IMR-90 (cell line): ENCODE measurements around the gene OPCML.

ENCODE experiments used
- CTCF ChIP-seq: conservative IDR thresholded peaks from 2 replicates; pipeline ENCODE4 v1.5.1; 2012; ENCODE audit warnings: mild to moderate bottlenecking, low read depth, low read length, improper control_type of control experiment
- FOS ChIP-seq: fragments of 150-350 bp; IDR thresholded peaks from 2 replicates; pipeline ENCODE4 v1.6.1; 2016; ENCODE audit warnings: low read depth, low read length
- MAFK ChIP-seq: IDR thresholded peaks from 2 replicates; pipeline ENCODE4 v1.6.1; 2012; ENCODE audit warnings: low read depth, low read length, improper control_type of control experiment
- MXI1 ChIP-seq: IDR thresholded peaks from 2 replicates; pipeline ENCODE4 v1.6.1; 2012; ENCODE audit warnings: low read depth, mild to moderate bottlenecking, low read length, moderate library complexity, borderline replicate concordance
- POLR2A ChIP-seq: IDR thresholded peaks from 2 replicates; pipeline ENCODE4 v1.6.1; 2012; ENCODE audit warnings: mild to moderate bottlenecking, low read depth, low read length
- RAD21 ChIP-seq: IDR thresholded peaks from 2 replicates; pipeline ENCODE4 v1.6.1; 2012; ENCODE audit warnings: low read length, improper control_type of control experiment
- RFX5 ChIP-seq: IDR thresholded peaks from 2 replicates; pipeline ENCODE4 v1.8.0; 2012; ENCODE audit warnings: low read depth, mild to moderate bottlenecking, low read length, moderate library complexity
- SMC3 ChIP-seq: fragments of 150-350 bp; IDR thresholded peaks from 2 replicates; pipeline ENCODE4 v1.6.1; 2016; ENCODE audit warnings: low read depth, mild to moderate bottlenecking, antibody characterized with exemption, low read length, moderate library complexity
- TF ChIP-seq, protein P1 (sequence below): fragments of 150-350 bp; IDR thresholded peaks from 2 replicates; pipeline ENCODE4 v1.6.1; 2017; ENCODE audit warnings: mild to moderate bottlenecking, antibody characterized with exemption, low read length, low read depth

- TF ChIP-seq MXI1 (no peak), CTCF (no peak), POLR2A (no peak), RFX5 (no peak), RAD21 (no peak), FOS (no peak), MAFK (no peak), SMC3 (no peak)
- TF ChIP-seq, protein P1, sequence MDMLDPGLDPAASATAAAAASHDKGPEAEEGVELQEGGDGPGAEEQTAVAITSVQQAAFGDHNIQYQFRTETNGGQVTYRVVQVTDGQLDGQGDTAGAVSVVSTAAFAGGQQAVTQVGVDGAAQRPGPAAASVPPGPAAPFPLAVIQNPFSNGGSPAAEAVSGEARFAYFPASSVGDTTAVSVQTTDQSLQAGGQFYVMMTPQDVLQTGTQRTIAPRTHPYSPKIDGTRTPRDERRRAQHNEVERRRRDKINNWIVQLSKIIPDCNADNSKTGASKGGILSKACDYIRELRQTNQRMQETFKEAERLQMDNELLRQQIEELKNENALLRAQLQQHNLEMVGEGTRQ, result no peak
Measured at GRCh38 chr11:133560472-133560855, 28.2 kb upstream of the OPCML start.
